ENCODE data around the gene RHOXF2B. TPM values are rescaled to one million over a fixed set of nuclear protein-coding genes. Genes with fewer than 3 reads are reported as not detected.
"Not testable (repeated sequence)": the region's sequence is repeated elsewhere in the genome, so short reads cannot be mapped to it uniquely, and the experiment has no call there.

RHOXF2B gene
- not detected in 2 replicates for total RNA-seq

DNA sequence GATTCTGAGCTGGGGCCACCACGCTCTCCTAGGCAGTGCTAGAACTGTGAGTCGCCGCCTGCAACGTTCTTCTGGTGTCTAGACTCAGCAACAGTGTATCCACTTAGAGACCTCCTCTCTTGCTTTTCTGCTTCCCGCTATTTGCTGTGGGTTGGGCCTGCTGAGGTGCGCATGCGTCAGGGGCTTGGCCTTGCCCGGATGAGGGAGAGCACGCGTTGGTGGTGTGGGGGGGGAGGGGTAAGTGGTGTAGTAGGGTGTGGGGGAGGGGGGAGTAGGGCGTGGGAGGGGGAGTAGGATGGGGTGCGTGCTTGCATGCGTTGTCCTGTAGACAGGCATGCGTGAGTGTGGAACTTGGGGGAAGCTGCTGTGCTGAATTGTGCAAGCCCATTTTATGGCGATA is at the start of gene RHOXF2B:
RHOXF2B (minus strand) TSS at position 101 of the 400 bp plus-strand sequence. CDS start 138 bp downstream, outside the sequence.
- DNase-seq (ENCODE audit: low read depth); H3K36me3 ChIP-seq (ENCODE audit: control insufficient read depth, insufficient read depth, low read length); H3K4me3 ChIP-seq (ENCODE audit: low read depth, low read length); FAIRE-seq; H3K27me3 ChIP-seq (ENCODE audit: control insufficient read depth, insufficient read depth, low read length): not testable (repeated sequence)

DNA sequence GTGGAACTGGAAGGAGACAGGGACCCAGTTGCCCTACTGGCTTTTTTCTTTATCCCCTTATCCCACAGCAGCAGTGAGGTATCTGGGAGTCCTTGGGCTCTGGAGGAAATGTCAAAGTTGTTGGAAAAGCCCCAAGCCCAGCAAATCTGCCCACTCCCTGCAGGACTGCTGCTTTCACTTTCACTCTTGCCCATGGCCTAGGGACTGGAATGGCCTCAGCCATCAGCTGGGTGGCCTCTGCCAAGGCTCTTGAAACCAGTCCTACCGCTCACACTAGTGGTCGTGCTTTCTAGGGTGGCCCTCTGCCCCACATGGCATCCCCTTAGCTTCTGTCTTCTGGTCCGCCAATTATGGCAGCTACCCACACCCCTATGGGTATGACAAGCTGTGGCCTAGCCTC is 48.0 kb upstream of the RHOXF2B start:
- FAIRE-seq (no peak), DNase-seq (ENCODE audit: low read depth) (no peak)
- Histone ChIP-seq H3K4me3 (ENCODE audit: low read depth, low read length) (no peak overlapping the region), H3K27me3 (ENCODE audit: control insufficient read depth, insufficient read depth, low read length) (no peaks in the 10 kb centered on the region), H3K36me3 (ENCODE audit: control insufficient read depth, insufficient read depth, low read length) (no peaks in the 10 kb centered on the region)
- TF ChIP-seq, protein P1, sequence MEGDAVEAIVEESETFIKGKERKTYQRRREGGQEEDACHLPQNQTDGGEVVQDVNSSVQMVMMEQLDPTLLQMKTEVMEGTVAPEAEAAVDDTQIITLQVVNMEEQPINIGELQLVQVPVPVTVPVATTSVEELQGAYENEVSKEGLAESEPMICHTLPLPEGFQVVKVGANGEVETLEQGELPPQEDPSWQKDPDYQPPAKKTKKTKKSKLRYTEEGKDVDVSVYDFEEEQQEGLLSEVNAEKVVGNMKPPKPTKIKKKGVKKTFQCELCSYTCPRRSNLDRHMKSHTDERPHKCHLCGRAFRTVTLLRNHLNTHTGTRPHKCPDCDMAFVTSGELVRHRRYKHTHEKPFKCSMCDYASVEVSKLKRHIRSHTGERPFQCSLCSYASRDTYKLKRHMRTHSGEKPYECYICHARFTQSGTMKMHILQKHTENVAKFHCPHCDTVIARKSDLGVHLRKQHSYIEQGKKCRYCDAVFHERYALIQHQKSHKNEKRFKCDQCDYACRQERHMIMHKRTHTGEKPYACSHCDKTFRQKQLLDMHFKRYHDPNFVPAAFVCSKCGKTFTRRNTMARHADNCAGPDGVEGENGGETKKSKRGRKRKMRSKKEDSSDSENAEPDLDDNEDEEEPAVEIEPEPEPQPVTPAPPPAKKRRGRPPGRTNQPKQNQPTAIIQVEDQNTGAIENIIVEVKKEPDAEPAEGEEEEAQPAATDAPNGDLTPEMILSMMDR (IDR thresholded peaks at IDR 0.05; ENCODE audit: insufficient read depth, low read length, severe bottlenecking), result no peak

DNA sequence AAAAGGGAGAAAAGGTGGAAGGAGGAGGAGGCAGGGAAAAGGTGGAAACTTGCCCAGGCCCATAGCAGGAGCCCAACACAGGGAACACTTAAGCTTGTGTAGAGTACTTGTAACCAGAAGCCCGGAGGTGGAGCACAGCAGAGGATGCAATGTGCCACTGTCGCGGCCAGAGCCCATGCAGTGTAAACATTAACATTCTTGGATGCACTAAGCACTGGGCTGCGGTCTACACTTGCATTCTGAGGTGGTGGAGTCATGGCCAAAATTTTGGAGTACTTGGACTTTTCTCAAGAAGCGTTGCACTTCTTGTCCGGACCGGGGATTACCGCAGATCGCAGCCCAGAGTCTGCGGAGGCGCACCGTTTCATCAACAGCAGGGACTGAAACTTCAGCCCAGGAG is 42.7 kb upstream of the RHOXF2B start:
- Histone ChIP-seq H3K4me3 (ENCODE audit: low read depth, low read length) (no peak overlapping the region), H3K36me3 (ENCODE audit: control insufficient read depth, insufficient read depth, low read length) (no peaks in the 10 kb centered on the region), H3K27me3 (ENCODE audit: control insufficient read depth, insufficient read depth, low read length) (no peaks in the 10 kb centered on the region)
- TF ChIP-seq, protein P1 (IDR thresholded peaks at IDR 0.05; ENCODE audit: insufficient read depth, low read length, severe bottlenecking), result no peak
- DNase-seq (ENCODE audit: low read depth) (no peak), FAIRE-seq (no peak)

DNA sequence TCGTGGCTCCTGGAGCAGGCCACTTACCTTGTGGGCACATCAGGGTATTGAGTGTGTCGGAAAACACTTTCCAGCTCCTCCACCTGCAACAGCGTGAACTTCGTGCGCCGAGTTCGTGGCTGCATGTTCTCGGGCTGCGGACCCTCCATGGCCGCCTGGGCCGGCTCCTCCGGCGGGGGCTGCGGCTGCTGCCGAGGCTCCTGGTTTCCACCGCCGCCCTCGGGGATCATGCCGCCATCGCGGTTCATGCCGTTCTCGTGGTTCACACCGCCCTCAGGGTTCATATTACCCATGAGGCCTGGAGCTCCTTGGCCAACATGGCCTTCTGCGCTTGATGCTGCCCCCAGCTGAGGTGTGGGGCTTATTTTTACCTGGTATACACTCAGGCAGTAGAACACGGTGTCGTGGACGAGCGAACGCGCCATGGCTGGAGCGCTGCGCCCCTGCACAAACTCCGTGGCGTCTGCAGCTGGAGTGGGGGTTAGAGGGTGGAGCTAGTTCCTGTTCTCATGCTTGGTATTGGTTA is 38.0 kb upstream of the RHOXF2B start, which contains the start of gene RHOXF1:
RHOXF1 (minus strand) TSS at position 476 of the 526 bp plus-strand sequence; CDS start at position 425, 51 bp downstream.
- DNase-seq (ENCODE audit: low read depth), result no peak
- no peak within 1 kb of the TSS for H3K4me3 ChIP-seq (ENCODE audit: low read depth, low read length)
- FAIRE-seq, result no peak
- no peaks in the 10 kb centered on the region for H3K36me3 ChIP-seq (ENCODE audit: control insufficient read depth, insufficient read depth, low read length)
- TF ChIP-seq, protein P1 (IDR thresholded peaks at IDR 0.05; ENCODE audit: insufficient read depth, low read length, severe bottlenecking), result no peak
- no peaks in the 10 kb centered on the region for H3K27me3 ChIP-seq (ENCODE audit: control insufficient read depth, insufficient read depth, low read length)

DNA sequence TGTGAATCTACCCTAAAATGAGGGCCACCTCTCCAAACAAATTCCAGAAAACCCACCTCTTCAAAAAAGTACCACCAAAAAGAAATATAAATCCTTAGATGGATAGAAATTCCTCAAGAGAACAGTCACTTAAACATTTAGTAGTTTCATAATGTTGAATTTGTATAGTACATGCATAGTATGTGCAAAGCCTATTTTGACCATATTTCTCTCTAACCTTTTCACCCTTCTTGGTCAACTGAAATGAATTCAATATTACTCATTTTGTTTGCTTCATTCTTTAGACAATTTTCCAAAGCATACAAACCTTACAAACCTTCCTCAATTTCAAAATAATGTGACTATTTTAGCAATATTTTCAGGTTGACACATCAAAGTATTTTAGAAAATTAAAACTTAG is 34.1 kb upstream of the RHOXF2B start:
- DNase-seq (ENCODE audit: low read depth) (no peak), FAIRE-seq (no peak)
- Histone ChIP-seq H3K36me3 (ENCODE audit: control insufficient read depth, insufficient read depth, low read length) (no peaks in the 10 kb centered on the region), H3K27me3 (ENCODE audit: control insufficient read depth, insufficient read depth, low read length) (no peaks in the 10 kb centered on the region), H3K4me3 (ENCODE audit: low read depth, low read length) (no peak overlapping the region)
- TF ChIP-seq, protein P1 (IDR thresholded peaks at IDR 0.05; ENCODE audit: insufficient read depth, low read length, severe bottlenecking), result no peak

DNA sequence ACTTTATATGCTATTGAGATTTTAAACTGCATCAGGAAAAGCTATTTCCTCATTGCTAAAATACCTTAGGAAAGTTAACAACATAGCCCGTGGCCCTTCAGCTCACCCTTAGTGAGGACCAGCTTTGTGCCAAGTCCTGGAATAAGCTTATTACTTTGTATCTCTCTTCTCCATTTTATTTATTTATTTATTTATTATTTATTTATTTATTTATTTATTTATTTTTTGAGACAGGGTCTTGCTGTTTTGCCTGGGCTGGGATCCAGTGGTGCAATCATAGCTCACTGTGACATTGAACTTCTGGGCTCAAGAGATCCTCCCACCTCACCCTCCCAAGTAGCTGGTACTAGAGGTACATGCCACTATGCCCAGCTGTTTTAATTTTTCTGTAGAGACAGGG is 31.9 kb upstream of the RHOXF2B start:
- FAIRE-seq, result no peak
- Histone ChIP-seq H3K27me3 (ENCODE audit: control insufficient read depth, insufficient read depth, low read length) (no peaks in the 10 kb centered on the region), H3K36me3 (ENCODE audit: control insufficient read depth, insufficient read depth, low read length) (no peaks in the 10 kb centered on the region), H3K4me3 (ENCODE audit: low read depth, low read length) (no peak overlapping the region)
- DNase-seq (ENCODE audit: low read depth), result no peak
- TF ChIP-seq, protein P1 (IDR thresholded peaks at IDR 0.05; ENCODE audit: insufficient read depth, low read length, severe bottlenecking), result no peak

DNA sequence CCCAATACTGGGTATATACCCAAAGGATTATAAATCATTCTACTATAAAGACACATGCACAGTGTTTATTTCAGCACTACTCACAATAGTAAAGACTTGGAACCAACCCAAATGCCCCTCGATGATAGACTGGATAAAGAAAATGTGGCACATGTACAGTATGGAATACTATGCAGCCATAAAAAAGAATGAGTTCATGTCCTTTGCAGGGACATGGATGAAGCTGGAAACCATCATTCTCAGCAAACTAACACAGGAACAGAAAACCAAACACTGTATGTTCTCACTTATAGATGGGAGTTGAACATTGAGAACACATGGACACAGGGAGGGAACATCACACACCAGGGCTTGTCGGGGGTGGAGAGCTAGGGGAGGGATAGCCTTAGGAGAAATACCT is 27.2 kb upstream of the RHOXF2B start:
- H3K27me3 ChIP-seq (ENCODE audit: control insufficient read depth, insufficient read depth, low read length); H3K36me3 ChIP-seq (ENCODE audit: control insufficient read depth, insufficient read depth, low read length); DNase-seq (ENCODE audit: low read depth); FAIRE-seq; H3K4me3 ChIP-seq (ENCODE audit: low read depth, low read length): not testable (repeated sequence)

DNA sequence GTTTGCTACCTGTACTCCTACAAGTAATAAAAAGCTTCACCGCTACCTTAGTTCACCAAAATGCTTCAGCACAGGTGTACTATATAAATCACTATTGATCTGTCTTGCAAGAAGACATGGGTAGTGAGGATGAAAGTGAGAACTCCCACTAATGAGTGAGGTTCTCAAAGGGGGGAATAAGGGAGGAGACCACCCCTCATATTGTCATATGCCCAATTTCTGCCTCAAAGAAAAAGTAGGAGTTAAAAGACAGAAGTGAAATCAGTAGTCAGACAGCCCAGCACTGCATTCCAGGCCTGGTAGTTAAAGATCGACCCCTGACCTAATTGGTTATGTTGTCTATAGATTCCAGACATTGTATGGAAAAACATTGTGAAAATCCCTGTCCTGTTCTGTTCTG is 23.6 kb upstream of the RHOXF2B start:
- H3K4me3 ChIP-seq (ENCODE audit: low read depth, low read length); H3K36me3 ChIP-seq (ENCODE audit: control insufficient read depth, insufficient read depth, low read length); FAIRE-seq; DNase-seq (ENCODE audit: low read depth); H3K27me3 ChIP-seq (ENCODE audit: control insufficient read depth, insufficient read depth, low read length): not testable (repeated sequence)

All from bronchial epithelial cell (primary cell).